GM12878 (cell line): ENCODE results near the gene NSMCE1. TPM values are rescaled to one million over a fixed set of nuclear protein-coding genes. Genes with fewer than 3 reads are reported as not detected.

ENCODE experiments used
- ATAC-seq: fragments of 200-7000 bp; cut with Tn5 transposase; 3 replicates; pipeline ENCODE4 v1.9.1; 2020; ENCODE audit warnings: mild to moderate bottlenecking, moderate library complexity
- BruUV-seq: library from RNA; stranded (reverse); fragments of 400-500 nt; replicated peaks from 2 replicates; lab custom pipeline; 2021; lab: Mats Ljungman, UMichigan
- CTCF ChIA-PET: fragments of 300-600 bp; sonication (Branson Sonifier 250); formaldehyde crosslinking; extraction: SDS; loops from one replicate; lab custom pipeline; 2021; ENCODE audit warnings: inconsistent platforms; lab: Yijun Ruan, JAX
- POLR2A ChIA-PET: fragments of 350-600 bp; formaldehyde crosslinking; extraction: SDS; loops from one replicate; lab custom pipeline; 2021; ENCODE audit warnings: inconsistent platforms; lab: Charles Lee
- RAD21 ChIA-PET: fragments of 300-600 bp; sonication (Branson Sonifier 250); formaldehyde crosslinking; loops from one replicate; lab custom pipeline; 2023; ENCODE audit warnings: antibody characterized with exemption; ENCODE audit not compliant: unreplicated experiment; lab: Charles Lee
- SMC1A ChIA-PET: fragments of 300-600 bp; sonication (Branson Sonifier 250); formaldehyde crosslinking; loops from one replicate; lab custom pipeline; 2023; ENCODE audit not compliant: unreplicated experiment, uncharacterized antibody; lab: Charles Lee
- DNase-seq: peaks from one replicate; pipeline ENCODE4 v3.0.0-alpha.2; 2011; ENCODE audit warnings: low read depth, low spot score
- FAIRE-seq: peaks from 3 replicates; lab custom pipeline; 2011; peaks lifted over from hg19 to GRCh38; lab: Jason Lieb, UNC
- H2AFZ ChIP-seq: 2 replicates; pipeline ENCODE4 v1.6.0; 2011; ENCODE audit warnings: low read depth, low read length, control low read depth; ENCODE audit not compliant: control insufficient read depth
- H3K27ac ChIP-seq: 2 replicates; pipeline ENCODE4 v1.5.1; 2011; ENCODE audit warnings: control low read depth; ENCODE audit not compliant: control insufficient read depth, insufficient read depth
- H3K27me3 ChIP-seq, 2 experiments: replicated peaks in 1 of 2; 2 replicates each; pipeline versions ENCODE4 v1.6.0 to v1.6.1; 2011; ENCODE audit warnings: low read length in 1 of 2; ENCODE audit not compliant: control insufficient read depth in 2 of 2, insufficient read depth in 2 of 2
- H3K36me3 ChIP-seq, 2 experiments: 2 replicates each; pipeline ENCODE4 v1.5.1; 2011; ENCODE audit warnings: low read length in 1 of 2; ENCODE audit not compliant: control insufficient read depth in 2 of 2, insufficient read depth in 2 of 2
- H3K4me1 ChIP-seq: 2 replicates; pipeline ENCODE4 v1.6.1; 2011; ENCODE audit warnings: mild to moderate bottlenecking, low read length, moderate library complexity, mixed read lengths; ENCODE audit not compliant: control insufficient read depth, insufficient read depth
- H3K4me2 ChIP-seq: 2 replicates; pipeline ENCODE4 v1.6.0; 2011; ENCODE audit warnings: control low read depth; ENCODE audit not compliant: control insufficient read depth, insufficient read depth
- H3K4me3 ChIP-seq: fragments of 200-600 bp; sonication (generic); 2 replicates; pipeline ENCODE4 v1.5.1; 2016
- H3K79me2 ChIP-seq: 2 replicates; pipeline ENCODE4 v1.6.0; 2011; ENCODE audit warnings: low read length; ENCODE audit not compliant: control insufficient read depth, insufficient read depth
- H3K9ac ChIP-seq: 2 replicates; pipeline ENCODE4 v1.8.0; 2011; ENCODE audit warnings: low read length, control low read depth, mixed read lengths; ENCODE audit not compliant: control insufficient read depth, insufficient read depth
- H3K9me3 ChIP-seq: replicated peaks from 3 replicates; pipeline ENCODE4 v1.5.1; 2011; ENCODE audit warnings: mild to moderate bottlenecking, low read length; ENCODE audit not compliant: control insufficient read depth, insufficient read depth
- H4K20me1 ChIP-seq: 2 replicates; pipeline ENCODE4 v1.6.0; 2011; ENCODE audit not compliant: control insufficient read depth, insufficient read depth
- BHLHE40 ChIP-seq, 2 experiments: fragments of 450-650 bp in 1 of 2; IDR thresholded peaks; 2 replicates each; pipeline ENCODE4 v1.6.1; 2011 to 2017; ENCODE audit warnings: low read depth in 2 of 2, borderline replicate concordance in 1 of 2, improper control_type of control experiment in 1 of 2, low read length in 1 of 2, mild to moderate bottlenecking in 1 of 2
- CBX5 ChIP-seq: sonication (generic); IDR thresholded peaks from 2 replicates; pipeline ENCODE4 v1.6.1; 2016; ENCODE audit warnings: low read depth, moderate library complexity, mild to moderate bottlenecking, inconsistent platforms
- CHD4 ChIP-seq: fragments of 200-600 bp; sonication (generic); IDR thresholded peaks from 2 replicates; pipeline ENCODE4 v1.6.1; 2016; ENCODE audit warnings: mild to moderate bottlenecking
- HDGF ChIP-seq: fragments of 450-650 bp; IDR thresholded peaks from 2 replicates; pipeline ENCODE4 v1.6.1; 2016; ENCODE audit warnings: antibody characterized with exemption
- KLF5 ChIP-seq: fragments of 450-650 bp; IDR thresholded peaks from 2 replicates; pipeline ENCODE4 v1.6.1; 2014; ENCODE audit warnings: mild to moderate bottlenecking; ENCODE audit not compliant: partially characterized antibody
- LARP7 ChIP-seq: fragments of 450-650 bp; IDR thresholded peaks from 2 replicates; pipeline ENCODE4 v1.6.1; 2017; ENCODE audit warnings: mild to moderate bottlenecking
- MYC ChIP-seq: IDR thresholded peaks from 2 replicates; pipeline ENCODE4 v1.6.1; 2011; ENCODE audit warnings: mild to moderate bottlenecking, low read length, moderate library complexity, inconsistent platforms; ENCODE audit not compliant: insufficient read depth, insufficient replicate concordance, insufficient read length, severe bottlenecking
- NR2C1 ChIP-seq: fragments of 450-650 bp; IDR thresholded peaks from 2 replicates; pipeline ENCODE4 v1.6.1; 2017; ENCODE audit warnings: antibody characterized with exemption, mild to moderate bottlenecking, moderate library complexity
- ZNF217 ChIP-seq: fragments of 450-650 bp; IDR thresholded peaks from 2 replicates; pipeline ENCODE4 v1.6.1; 2017; ENCODE audit warnings: antibody characterized with exemption, mild to moderate bottlenecking
- WGBS: methylation state at CpG from one replicate; pipeline ENCODE4 v1.1.6; 2016; ENCODE audit warnings: low lambda C conversion rate; ENCODE audit not compliant: insufficient replicate concordance, insufficient coverage; ENCODE audit errors: missing lambda C conversion rate; 5-methylcytosine and 5-hydroxymethylcytosine counted together
- in situ Hi-C: fragments of 300-500 bp; cut with MboI; formaldehyde crosslinking; loops from 9 replicates; pipeline ENCODE4 v1.14.3; 2018; ENCODE audit warnings: mixed read lengths
- intact Hi-C: fragments of 100-400 bp; cut with micrococcal nuclease; formaldehyde crosslinking; loops from one replicate; pipeline ENCODE4 v1.14.2; 2022; ENCODE audit not compliant: unreplicated experiment
- polyA plus RNA-seq, 11 experiments: library from polyadenylated mRNA; depleted of rRNA in 4 of 11; unstranded in 6 of 11; stranded (reverse) in 5 of 11; fragments of >200 nt; fragmentation: Nextera tagmentation in 4 of 11; fragmentation: Illumina TruSeq in 1 of 11; extraction: Ambion mirVana in 4 of 11; extraction: Trizol in 1 of 11; gene quantifications; 1 replicate in 1 of 11; 2 replicates in 10 of 11; pipeline versions ENCODE4 v1.2.1 to v1.2.3, GENCODE V29; 2011 to 2016; ENCODE audit warnings: inconsistent platforms in 2 of 11, missing spikeins in 2 of 11, low read depth in 1 of 11
- total RNA-seq, 4 experiments: library from RNA; depleted of rRNA in 3 of 4; stranded (reverse); fragments of >200 nt in 3 of 4; fragmentation: Illumina TruSeq in 1 of 4; extraction: Trizol in 1 of 4; gene quantifications; 2 replicates each; pipeline versions ENCODE4 v1.2.1 to v1.2.3, GENCODE V29; 2013 to 2021
- TF ChIP-seq, protein P1 (sequence below): fragments of 450-650 bp; IDR thresholded peaks from 2 replicates; pipeline ENCODE4 v1.6.1; 2016; ENCODE audit warnings: mild to moderate bottlenecking
- TF ChIP-seq, protein P2 (sequence below): IDR thresholded peaks from 2 replicates; pipeline ENCODE4 v1.6.1; 2011; ENCODE audit warnings: low read depth, mild to moderate bottlenecking, low read length, moderate library complexity, borderline replicate concordance; ENCODE audit errors: extremely low read depth
- TF ChIP-seq, protein P3 (sequence below): IDR thresholded peaks from 2 replicates; pipeline ENCODE4 v1.6.1; 2012; ENCODE audit warnings: low read depth, low read length, improper control_type of control experiment

Gene NSMCE1
- total and polyA plus RNA-seq, 10 of the 15 experiments (the other 5 are each of a cell fraction or from before 2014, with no cell fraction given) = 54.0 to 214 (median 71.4) TPM

DNA sequence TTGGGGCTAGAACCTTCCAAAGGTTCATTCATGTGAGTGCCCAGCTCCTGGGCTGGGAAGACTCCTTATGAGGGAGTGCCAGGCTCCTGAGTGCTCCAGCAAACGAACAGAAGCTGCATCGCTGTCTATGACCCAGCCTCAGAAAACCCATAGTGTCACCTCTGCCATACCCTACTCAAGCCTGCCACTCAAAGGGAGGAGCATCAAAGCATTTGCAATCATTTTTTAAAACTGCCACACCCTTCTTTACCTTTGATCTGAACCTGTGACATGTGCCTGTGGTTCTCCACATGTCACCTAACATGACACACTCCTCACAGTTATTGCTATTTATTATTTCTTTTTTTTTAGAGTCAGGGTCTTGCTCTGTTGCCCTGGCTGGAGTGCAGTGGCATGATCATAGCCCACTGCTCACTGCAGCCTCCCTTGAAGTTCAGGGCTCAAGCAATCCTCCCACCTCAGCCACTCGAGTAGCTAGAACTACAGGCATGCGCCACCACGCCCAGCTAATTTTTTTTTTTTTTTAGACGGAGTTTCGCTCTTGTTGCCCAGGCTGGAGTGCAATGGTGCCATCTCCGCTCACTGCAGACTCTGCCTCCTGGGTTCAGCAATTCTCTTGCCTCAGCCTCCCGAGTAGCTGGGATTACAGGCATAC is 72.5 kb downstream of the NSMCE1 start:
- in situ Hi-C loops = no loop called here
- Histone ChIP-seq H3K4me1 (peaks cover 13% of the 10 kb centered on the region), H3K9ac (no peak overlapping the region), H3K4me2 (no peak overlapping the region), H3K27ac (no peak overlapping the region), H2AFZ (no peak overlapping the region), H3K79me2 (no peaks in the 10 kb centered on the region), H3K4me3 (no peak overlapping the region), H3K27me3 (no peaks in the 10 kb centered on the region), H3K9me3 (no peaks in the 10 kb centered on the region; the same call in 2 of the 3 replicates), H4K20me1 (no peaks in the 10 kb centered on the region), H3K36me3 (no peaks in the 10 kb centered on the region)
- WGBS = 62% methylated on average over 9 of the region's 9 CpGs
- TF ChIP-seq, protein P1, sequence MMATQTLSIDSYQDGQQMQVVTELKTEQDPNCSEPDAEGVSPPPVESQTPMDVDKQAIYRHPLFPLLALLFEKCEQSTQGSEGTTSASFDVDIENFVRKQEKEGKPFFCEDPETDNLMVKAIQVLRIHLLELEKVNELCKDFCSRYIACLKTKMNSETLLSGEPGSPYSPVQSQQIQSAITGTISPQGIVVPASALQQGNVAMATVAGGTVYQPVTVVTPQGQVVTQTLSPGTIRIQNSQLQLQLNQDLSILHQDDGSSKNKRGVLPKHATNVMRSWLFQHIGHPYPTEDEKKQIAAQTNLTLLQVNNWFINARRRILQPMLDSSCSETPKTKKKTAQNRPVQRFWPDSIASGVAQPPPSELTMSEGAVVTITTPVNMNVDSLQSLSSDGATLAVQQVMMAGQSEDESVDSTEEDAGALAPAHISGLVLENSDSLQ = peak; percentile 44
- no peak for TF ChIP-seq CBX5
- POLR2A ChIA-PET = no interaction called here
- CTCF ChIA-PET = interaction anchor here (1.2 to 7.6 kb wide), 2 partner anchors 16 to 40 kb away, joined by 4 to 52 read pairs; no protein-coding TSS in a partner anchor
- RAD21 ChIA-PET = interaction anchor here (1.1 kb wide), 1 partner anchor 39 kb away, joined by 3 read pairs; no protein-coding TSS in a partner anchor
- no peak for ATAC-seq
- no TSS peak for BruUV-seq
- no peak for DNase-seq
- SMC1A ChIA-PET = no interaction called here
- intact Hi-C loops = no loop called here
- FAIRE-seq = no peak

DNA sequence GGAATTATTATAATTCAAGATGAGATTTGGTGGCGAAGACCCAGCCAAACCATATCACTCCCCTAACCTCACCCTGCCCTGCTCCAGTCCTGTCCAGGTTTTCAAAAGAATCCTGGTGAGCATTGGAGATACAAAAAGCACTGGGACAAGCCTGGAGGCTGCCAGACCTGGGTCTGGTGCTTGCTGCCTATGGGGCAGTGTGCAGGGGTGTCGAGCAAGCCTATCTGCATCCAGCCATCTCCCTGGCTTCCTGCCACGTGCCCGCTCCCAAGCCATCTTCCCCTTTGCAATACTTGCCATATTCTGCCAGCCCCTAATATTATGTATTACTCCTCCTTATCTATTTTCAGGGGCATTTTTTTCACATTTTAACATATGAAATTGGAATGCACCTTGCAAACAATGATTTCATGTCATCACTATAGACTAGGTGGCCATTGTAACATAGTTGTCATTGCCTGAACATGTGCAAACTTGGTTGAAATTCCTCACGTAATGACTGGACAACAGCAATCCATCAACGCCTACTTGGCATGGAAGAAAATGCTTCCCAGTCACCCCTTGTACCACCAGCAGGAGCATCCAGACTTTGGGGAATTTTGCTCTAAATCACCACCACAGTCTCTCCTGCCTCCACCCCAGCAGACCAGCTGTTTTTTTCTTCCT is 73.4 kb downstream of the NSMCE1 start:
- in situ Hi-C loops = no loop called here
- no peaks in the 10 kb centered on the region; the same call in 2 of the 3 replicates for H3K9me3 ChIP-seq
- no peak overlapping the region for H3K27ac ChIP-seq
- H4K20me1 ChIP-seq = no peaks in the 10 kb centered on the region
- H3K9ac ChIP-seq = no peak overlapping the region
- ChIA-PET RAD21 (interaction anchor here (1.1 kb wide), 1 partner anchor 40 kb away, joined by 3 read pairs; no protein-coding TSS in a partner anchor), POLR2A (interaction anchor here (0.6 kb wide), 1 partner anchor 133 kb away, joined by 4 read pairs; no protein-coding TSS in a partner anchor), CTCF (interaction anchor here (2.2 to 7.6 kb wide), 2 partner anchors 8 to 15 kb away, joined by 6 to 52 read pairs; partner anchors contain the start of gene KDM8), SMC1A (no interaction called here)
- intact Hi-C loops = no loop called here
- H2AFZ ChIP-seq = no peak overlapping the region
- no TSS peak for BruUV-seq
- 54% methylated on average over 6 of the region's 6 CpGs for WGBS
- ATAC-seq = no peak
- no peak for DNase-seq
- H3K4me1 ChIP-seq = peaks cover 13% of the 10 kb centered on the region
- H3K4me3 ChIP-seq = no peak overlapping the region
- H3K79me2 ChIP-seq = no peaks in the 10 kb centered on the region
- H3K36me3 ChIP-seq = no peaks in the 10 kb centered on the region
- FAIRE-seq = no peak
- no peak overlapping the region for H3K4me2 ChIP-seq
- no peaks in the 10 kb centered on the region for H3K27me3 ChIP-seq
- TF ChIP-seq, protein P2, sequence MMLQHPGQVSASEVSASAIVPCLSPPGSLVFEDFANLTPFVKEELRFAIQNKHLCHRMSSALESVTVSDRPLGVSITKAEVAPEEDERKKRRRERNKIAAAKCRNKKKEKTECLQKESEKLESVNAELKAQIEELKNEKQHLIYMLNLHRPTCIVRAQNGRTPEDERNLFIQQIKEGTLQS = no peak
- TF ChIP-seq NR2C1 (no peak), CHD4 (no peak), BHLHE40 (IDR thresholded peaks at IDR 0.05; ENCODE audit: borderline replicate concordance in 1 of 2, low read depth in 2 of 2, low read length in 1 of 2) (no peak), KLF5 (no peak), LARP7 (no peak), MYC (no peak), ZNF217 (no peak), HDGF (no peak)
- TF ChIP-seq, protein P3, sequence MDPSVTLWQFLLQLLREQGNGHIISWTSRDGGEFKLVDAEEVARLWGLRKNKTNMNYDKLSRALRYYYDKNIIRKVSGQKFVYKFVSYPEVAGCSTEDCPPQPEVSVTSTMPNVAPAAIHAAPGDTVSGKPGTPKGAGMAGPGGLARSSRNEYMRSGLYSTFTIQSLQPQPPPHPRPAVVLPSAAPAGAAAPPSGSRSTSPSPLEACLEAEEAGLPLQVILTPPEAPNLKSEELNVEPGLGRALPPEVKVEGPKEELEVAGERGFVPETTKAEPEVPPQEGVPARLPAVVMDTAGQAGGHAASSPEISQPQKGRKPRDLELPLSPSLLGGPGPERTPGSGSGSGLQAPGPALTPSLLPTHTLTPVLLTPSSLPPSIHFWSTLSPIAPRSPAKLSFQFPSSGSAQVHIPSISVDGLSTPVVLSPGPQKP = no peak
